Caco-2 (cell line): ENCODE results near the gene TMEM59L. TPM values are rescaled to one million over a fixed set of nuclear protein-coding genes. Genes with fewer than 3 reads are reported as not detected.

ENCODE experiments used
- BruUV-seq: library from RNA; stranded (reverse); fragments of 400-500 nt; replicated peaks from 2 replicates; lab custom pipeline; 2021; lab: Mats Ljungman, UMichigan
- CTCF ChIA-PET: fragments of 300-600 bp; sonication (Branson Sonifier 250); formaldehyde crosslinking; loops from one replicate; lab custom pipeline; 2022; ENCODE audit warnings: antibody characterized with exemption; lab: Charles Lee
- POLR2A ChIA-PET: fragments of 300-600 bp; sonication (Branson Sonifier 250); formaldehyde crosslinking; loops from one replicate; lab custom pipeline; 2022; ENCODE audit warnings: antibody characterized with exemption; lab: Charles Lee
- DNase-seq, 2 experiments: peaks; one replicate each; pipeline versions ENCODE4 v3.0.0 to v3.0.0-alpha.2; 2020 to 2022
- H3K27me3 ChIP-seq: replicated peaks from 2 replicates; pipeline ENCODE4 v1.6.0; 2011; ENCODE audit warnings: low read length; ENCODE audit not compliant: control insufficient read depth, insufficient read depth
- H3K36me3 ChIP-seq: 2 replicates; pipeline ENCODE4 v1.5.1; 2011; ENCODE audit warnings: low read length; ENCODE audit not compliant: control insufficient read depth, insufficient read depth
- H3K4me1 ChIP-seq: fragments of 250-450 bp; sonication (Bioruptor Pico); 2 replicates; pipeline ENCODE4 v1.5.1; 2020; ENCODE audit warnings: mild to moderate bottlenecking
- H3K4me3 ChIP-seq: 2 replicates; pipeline ENCODE4 v1.5.1; 2011; ENCODE audit warnings: low read depth, mild to moderate bottlenecking, control low read depth, low read length
- H3K9me3 ChIP-seq: fragments of 250-450 bp; sonication (Bioruptor Pico); 2 replicates; pipeline ENCODE4 v1.5.1; 2020; ENCODE audit warnings: mild to moderate bottlenecking, moderate library complexity
- H3K27ac Mint-ChIP-seq: one replicate; pipeline ENCODE4 v1.8.0; 2022; ENCODE audit warnings: mixed read lengths; ENCODE audit not compliant: unreplicated experiment
- H3K27me3 Mint-ChIP-seq: one replicate; pipeline ENCODE4 v1.8.0; 2022; ENCODE audit warnings: mixed read lengths; ENCODE audit not compliant: insufficient read depth, unreplicated experiment
- H3K36me3 Mint-ChIP-seq: one replicate; pipeline ENCODE4 v1.8.0; 2022; ENCODE audit warnings: mild to moderate bottlenecking, mixed read lengths; ENCODE audit not compliant: insufficient read depth, unreplicated experiment
- H3K4me1 Mint-ChIP-seq: one replicate; pipeline ENCODE4 v1.8.0; 2022; ENCODE audit warnings: low read depth, mixed read lengths; ENCODE audit not compliant: unreplicated experiment
- H3K4me3 Mint-ChIP-seq: one replicate; pipeline ENCODE4 v1.8.0; 2022; ENCODE audit warnings: mild to moderate bottlenecking, moderate library complexity, mixed read lengths; ENCODE audit not compliant: unreplicated experiment
- H3K9me3 Mint-ChIP-seq: one replicate; pipeline ENCODE4 v1.8.0; 2022; ENCODE audit warnings: mixed read lengths; ENCODE audit not compliant: unreplicated experiment
- intact Hi-C: fragments of 100-400 bp; cut with micrococcal nuclease; formaldehyde crosslinking; loops from one replicate; pipeline ENCODE4 v1.10.0; 2022; ENCODE audit not compliant: unreplicated experiment
- total RNA-seq: library from RNA; stranded (reverse); gene quantifications from 2 replicates; pipeline ENCODE4 v1.2.3, GENCODE V29; 2022
- TF ChIP-seq, protein P1 (sequence below), 2 experiments: fragments of 200-600 bp in 1 of 2; IDR thresholded peaks; 1 replicate in 1 of 2; 2 replicates in 1 of 2; pipeline versions ENCODE4 v1.5.1 to v1.8.0; 2011 to 2022; ENCODE audit warnings: antibody characterized with exemption in 1 of 2, control low read depth in 1 of 2, inconsistent platforms in 1 of 2, low read depth in 1 of 2, low read length in 1 of 2, mild to moderate bottlenecking in 1 of 2, moderate library complexity in 1 of 2; ENCODE audit not compliant: insufficient read depth in 1 of 2, severe bottlenecking in 1 of 2, unreplicated experiment in 1 of 2

Gene TMEM59L
- total RNA-seq, 1 experiment from 2014 or later = 0.25 TPM

DNA sequence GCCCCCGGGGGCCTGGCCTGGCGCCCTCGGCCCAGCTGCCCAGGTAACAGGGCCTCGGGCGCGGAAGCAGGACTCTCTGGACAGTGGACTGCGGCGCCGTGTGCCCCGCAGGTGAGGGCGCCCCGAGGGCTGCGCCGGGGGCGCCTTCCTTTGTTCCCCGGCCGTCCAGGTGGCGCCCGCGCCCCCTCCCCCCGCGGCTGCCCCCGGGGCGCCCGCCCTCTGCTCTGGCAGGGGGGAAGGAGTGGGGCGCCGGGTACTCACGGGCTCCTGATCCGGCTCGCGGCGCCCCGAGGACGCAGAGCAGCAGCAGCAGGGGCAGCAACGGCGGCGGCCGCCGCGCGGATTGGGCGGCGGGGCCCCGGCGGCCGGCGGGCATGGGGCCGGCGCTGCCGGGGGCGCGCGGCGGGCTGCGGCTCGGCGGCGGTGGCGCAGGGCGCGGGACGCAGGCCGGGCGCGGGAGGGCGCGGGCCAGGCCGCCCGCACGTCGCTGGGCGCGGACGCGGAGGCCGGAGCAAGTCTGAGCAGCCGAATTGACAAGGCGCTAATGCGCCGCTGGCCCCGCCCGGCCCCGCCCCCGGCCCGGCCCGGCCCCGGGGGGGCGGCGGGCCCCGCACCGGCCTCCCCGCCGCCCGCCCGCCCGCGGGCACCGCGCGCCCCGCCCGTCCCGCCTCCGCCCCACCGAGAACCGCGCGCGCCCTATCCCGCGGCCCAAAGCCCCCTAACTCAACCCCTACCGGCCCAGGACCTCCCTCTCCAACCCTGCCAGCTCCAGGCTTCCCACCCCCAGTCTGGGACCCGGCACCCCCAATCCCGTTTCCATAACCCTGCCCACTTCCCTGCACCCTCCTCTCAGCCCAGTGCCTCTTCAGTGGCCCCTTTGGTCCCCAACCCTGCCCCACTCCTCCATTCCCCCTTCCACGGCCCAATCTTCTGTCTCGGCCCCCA, 6.1 kb upstream of the TMEM59L start, which contains the start of gene CRLF1:
Gene CRLF1 (minus strand): TSS at position 519 of the 945 bp plus-strand sequence. CDS start 143 bp downstream, at position 376.
- Mint-ChIP-seq H3K9me3 (no peaks in the 10 kb centered on the region), H3K4me1 (peaks cover 14% of the 10 kb centered on the region), H3K27me3 (peaks cover 29% of the 10 kb centered on the region), H3K4me3 (peak within 1 kb of the TSS; percentile 66), H3K36me3 (no peaks in the 10 kb centered on the region), H3K27ac (no peak within 1 kb of the TSS)
- Histone ChIP-seq H3K4me3 (peak within 1 kb of the TSS; percentile 23), H3K9me3 (no peaks in the 10 kb centered on the region), H3K36me3 (no peaks in the 10 kb centered on the region), H3K4me1 (peaks cover 26% of the 10 kb centered on the region), H3K27me3 (peaks cover 9% of the 10 kb centered on the region)
- CTCF ChIA-PET = interaction anchor here (0.7 kb wide), 1 partner anchor 9 kb away, joined by 3 read pairs; no protein-coding TSS in a partner anchor
- TF ChIP-seq, protein P1, sequence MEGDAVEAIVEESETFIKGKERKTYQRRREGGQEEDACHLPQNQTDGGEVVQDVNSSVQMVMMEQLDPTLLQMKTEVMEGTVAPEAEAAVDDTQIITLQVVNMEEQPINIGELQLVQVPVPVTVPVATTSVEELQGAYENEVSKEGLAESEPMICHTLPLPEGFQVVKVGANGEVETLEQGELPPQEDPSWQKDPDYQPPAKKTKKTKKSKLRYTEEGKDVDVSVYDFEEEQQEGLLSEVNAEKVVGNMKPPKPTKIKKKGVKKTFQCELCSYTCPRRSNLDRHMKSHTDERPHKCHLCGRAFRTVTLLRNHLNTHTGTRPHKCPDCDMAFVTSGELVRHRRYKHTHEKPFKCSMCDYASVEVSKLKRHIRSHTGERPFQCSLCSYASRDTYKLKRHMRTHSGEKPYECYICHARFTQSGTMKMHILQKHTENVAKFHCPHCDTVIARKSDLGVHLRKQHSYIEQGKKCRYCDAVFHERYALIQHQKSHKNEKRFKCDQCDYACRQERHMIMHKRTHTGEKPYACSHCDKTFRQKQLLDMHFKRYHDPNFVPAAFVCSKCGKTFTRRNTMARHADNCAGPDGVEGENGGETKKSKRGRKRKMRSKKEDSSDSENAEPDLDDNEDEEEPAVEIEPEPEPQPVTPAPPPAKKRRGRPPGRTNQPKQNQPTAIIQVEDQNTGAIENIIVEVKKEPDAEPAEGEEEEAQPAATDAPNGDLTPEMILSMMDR (IDR thresholded peaks at IDR 0.05; ENCODE audit: insufficient read depth in 1 of 2, low read depth in 1 of 2, low read length in 1 of 2, severe bottlenecking in 1 of 2, unreplicated experiment in 1 of 2) = no peak
- intact Hi-C loops = loop anchor here (1.0 kb wide), 1 partner anchor 13 kb away; no protein-coding TSS in a partner anchor
- POLR2A ChIA-PET = no interaction called here
- no TSS peak for BruUV-seq
- DNase-seq = no peak

DNA sequence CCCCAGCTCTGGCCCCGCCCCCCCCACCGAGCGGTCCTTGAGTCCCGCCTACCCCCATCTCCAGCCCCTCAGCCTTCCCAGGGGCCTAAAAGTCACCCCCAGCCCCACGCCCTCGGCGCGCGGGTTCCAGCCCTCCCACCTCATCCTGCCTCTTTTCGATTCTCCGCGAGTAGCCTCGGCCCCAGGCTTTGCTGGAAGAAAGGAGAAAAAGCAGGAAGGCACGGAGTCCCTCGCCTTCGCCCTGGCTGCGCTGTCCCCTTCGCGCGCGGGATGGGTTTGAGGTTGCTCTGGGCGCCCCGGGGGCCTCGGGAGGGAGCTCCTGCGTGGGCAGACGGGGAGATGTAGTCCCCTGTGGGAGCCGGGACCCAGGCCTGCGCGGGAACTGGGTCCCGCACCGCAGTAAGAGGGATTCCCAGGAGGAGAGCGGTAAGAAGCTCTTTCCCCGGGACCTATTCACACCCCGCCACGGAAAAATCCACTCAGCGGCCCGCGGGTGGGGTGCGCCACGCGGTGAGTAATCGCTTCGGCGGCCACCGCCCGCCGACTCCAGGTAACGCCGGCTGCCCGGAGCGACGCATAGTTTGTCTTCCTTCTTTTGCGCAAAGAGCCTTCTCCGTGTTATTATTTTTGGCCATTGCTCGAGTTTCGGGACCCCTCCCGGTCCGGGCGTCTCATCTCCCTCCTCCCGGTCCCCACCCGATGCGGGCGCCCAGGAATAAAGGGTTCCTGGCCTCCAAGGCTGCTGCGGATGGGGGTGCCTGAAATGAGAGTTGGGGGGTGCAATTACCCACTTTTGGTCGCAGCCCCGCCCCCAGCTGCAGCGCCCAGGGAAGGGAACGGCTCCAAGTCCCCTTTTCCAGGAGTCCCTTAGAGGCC, 5.2 kb upstream of the TMEM59L start:
- intact Hi-C loops = no loop called here
- CTCF ChIA-PET = interaction anchor here (0.7 kb wide), 1 partner anchor 10 kb away, joined by 3 read pairs; no protein-coding TSS in a partner anchor

More for the DNA sequence above, 5.2 kb upstream of the TMEM59L start:
- Histone ChIP-seq H3K9me3 (no peaks in the 10 kb centered on the region), H3K27me3 (peaks cover 17% of the 10 kb centered on the region), H3K4me1 (peaks cover 35% of the 10 kb centered on the region), H3K36me3 (no peaks in the 10 kb centered on the region), H3K4me3 (peak overlapping the region; percentile 23)
- Mint-ChIP-seq H3K9me3 (no peaks in the 10 kb centered on the region), H3K4me3 (peak overlapping the region; percentile 66), H3K27me3 (peaks cover 32% of the 10 kb centered on the region), H3K4me1 (peaks cover 19% of the 10 kb centered on the region), H3K36me3 (no peaks in the 10 kb centered on the region), H3K27ac (no peak overlapping the region)
- no peak for DNase-seq
- TF ChIP-seq, protein P1 (IDR thresholded peaks at IDR 0.05; ENCODE audit: insufficient read depth in 1 of 2, low read depth in 1 of 2, low read length in 1 of 2, severe bottlenecking in 1 of 2, unreplicated experiment in 1 of 2) = no peak
- no TSS peak for BruUV-seq
- POLR2A ChIA-PET = no interaction called here
